SK-N-SH (cell line): Measurements from ENCODE around the gene PRDX5. TPM values are rescaled to one million over a fixed set of nuclear protein-coding genes. Genes with fewer than 3 reads are reported as not detected.

Experiments
- CTCF ChIA-PET: fragments of 300-600, 350-600 bp; formaldehyde crosslinking; extraction: SDS; loops from one replicate; lab custom pipeline; 2021; lab: Yijun Ruan, JAX
- POLR2A ChIA-PET: fragments of 350-600 bp; sonication (Branson Sonifier 250); formaldehyde crosslinking; extraction: SDS; loops from one replicate; lab custom pipeline; 2020; ENCODE audit warnings: antibody characterized with exemption, inconsistent platforms; lab: Yijun Ruan, JAX
- DNase-seq: peaks from one replicate; pipeline ENCODE4 v3.0.0; 2012
- H2AFZ ChIP-seq: fragments of 200-600 bp; sonication (generic); 2 replicates; pipeline ENCODE4 v1.8.1; 2016; ENCODE audit warnings: antibody characterized with exemption, mild to moderate bottlenecking, low read depth
- H3F3A ChIP-seq: fragments of 200-600 bp; sonication (generic); replicated peaks from 2 replicates; pipeline ENCODE3; 2016; ENCODE audit warnings: antibody characterized with exemption, mild to moderate bottlenecking; ENCODE audit not compliant: insufficient read depth
- H3K27ac ChIP-seq, 2 experiments: fragments of 200-500 bp in 1 of 2; fragments of 200-600 bp in 1 of 2; sonication (Bioruptor generic) in 1 of 2; sonication (generic), shearing (Covaris generic) in 1 of 2; 2 replicates each; pipeline versions ENCODE4 v1.5.1 to v1.6.1; 2014 to 2016; ENCODE audit warnings: low read depth in 2 of 2, inconsistent platforms in 1 of 2, low read length in 1 of 2, mild to moderate bottlenecking in 1 of 2, mixed read lengths in 1 of 2
- H3K27me3 ChIP-seq: fragments of 200-600 bp; sonication (generic), shearing (Covaris generic); 2 replicates; pipeline ENCODE4 v1.6.1; 2016; ENCODE audit warnings: mixed run types; ENCODE audit not compliant: insufficient read depth
- H3K36me3 ChIP-seq, 2 experiments: fragments of 200-500 bp in 1 of 2; fragments of 200-600 bp in 1 of 2; sonication (Bioruptor generic) in 1 of 2; sonication (generic) in 1 of 2; replicated peaks in 1 of 2; 2 replicates each; pipeline versions ENCODE3 to v1.5.1; 2014 to 2016; ENCODE audit warnings: low read length in 1 of 2, mild to moderate bottlenecking in 1 of 2; ENCODE audit not compliant: insufficient read depth in 2 of 2, control insufficient read depth in 1 of 2
- H3K4me1 ChIP-seq, 2 experiments: fragments of 200-500 bp in 1 of 2; fragments of 200-600 bp in 1 of 2; sonication (Bioruptor generic) in 1 of 2; sonication (generic), shearing (Covaris generic) in 1 of 2; 2 replicates each; pipeline versions ENCODE4 v1.5.1 to v1.6.1; 2014 to 2016; ENCODE audit warnings: low read depth in 1 of 2, low read length in 1 of 2, mixed run types in 1 of 2; ENCODE audit not compliant: insufficient read depth in 2 of 2, control insufficient read depth in 1 of 2
- H3K4me2 ChIP-seq: fragments of 200-600 bp; sonication (generic), shearing (Covaris generic); 2 replicates; pipeline ENCODE4 v1.6.1; 2017; ENCODE audit warnings: mixed run types
- H3K4me3 ChIP-seq, 2 experiments: fragments of 200-500 bp in 1 of 2; fragments of 200-600 bp in 1 of 2; sonication (Bioruptor generic) in 1 of 2; sonication (generic), shearing (Covaris generic) in 1 of 2; 2 replicates each; pipeline versions ENCODE4 v1.5.1 to v1.8.1; 2014 to 2016; ENCODE audit warnings: low read depth in 2 of 2, inconsistent platforms in 1 of 2, low read length in 1 of 2, mild to moderate bottlenecking in 1 of 2, mixed read lengths in 1 of 2, moderate library complexity in 1 of 2
- H3K79me2 ChIP-seq: fragments of 200-600 bp; sonication (generic); 2 replicates; pipeline ENCODE4 v1.8.1; 2017; ENCODE audit warnings: mild to moderate bottlenecking; ENCODE audit not compliant: insufficient read depth
- H3K9ac ChIP-seq: fragments of 200-600 bp; sonication (generic); 2 replicates; pipeline ENCODE4 v1.6.1; 2017; ENCODE audit warnings: mixed run types
- H3K9me2 ChIP-seq: fragments of 200-600 bp; sonication (generic); 2 replicates; pipeline ENCODE4 v1.6.1; 2017; ENCODE audit warnings: mixed run types
- H3K9me3 ChIP-seq: fragments of 200-600 bp; sonication (generic); 2 replicates; pipeline ENCODE4 v1.6.1; 2017; ENCODE audit warnings: mixed run types, mild to moderate bottlenecking, moderate library complexity
- H4K20me1 ChIP-seq: fragments of 200-600 bp; sonication (generic); 2 replicates; pipeline ENCODE4 v1.6.1; 2017; ENCODE audit warnings: mild to moderate bottlenecking, mixed run types; ENCODE audit not compliant: insufficient read depth
- EP300 ChIP-seq, 2 experiments: IDR thresholded peaks; 2 replicates each; pipeline versions ENCODE4 v1.4.0 to v1.6.1; 2012; ENCODE audit warnings: borderline replicate concordance in 1 of 2, low read depth in 1 of 2, low read length in 1 of 2
- FOSL2 ChIP-seq: IDR thresholded peaks from 2 replicates; pipeline ENCODE4 v1.4.0; 2012; ENCODE audit warnings: low read depth, mild to moderate bottlenecking, moderate library complexity, borderline replicate concordance
- GABPA ChIP-seq: IDR thresholded peaks from 2 replicates; pipeline ENCODE4 v1.4.0; 2012; ENCODE audit warnings: low read depth, mild to moderate bottlenecking
- JUND ChIP-seq: IDR thresholded peaks from 2 replicates; pipeline ENCODE4 v1.4.0; 2012
- RAD21 ChIP-seq: IDR thresholded peaks from 2 replicates; pipeline ENCODE4 v1.6.1; 2012; ENCODE audit warnings: mild to moderate bottlenecking, low read length
- RCOR1 ChIP-seq: fragments of 150-350 bp; IDR thresholded peaks from 2 replicates; pipeline ENCODE4 v1.6.1; 2017; ENCODE audit warnings: antibody characterized with exemption, low read length
- RFX5 ChIP-seq: IDR thresholded peaks from 2 replicates; pipeline ENCODE4 v1.6.1; 2012; ENCODE audit warnings: mild to moderate bottlenecking, improper control_type of control experiment, low read length
- TEAD4 ChIP-seq: IDR thresholded peaks from 2 replicates; pipeline ENCODE4 v1.4.0; 2012; ENCODE audit warnings: mild to moderate bottlenecking, borderline replicate concordance; ENCODE audit not compliant: insufficient read depth
- WGBS: methylation state at CpG from one replicate; pipeline ENCODE4 v1.1.6; 2017; ENCODE audit warnings: low lambda C conversion rate; 5-methylcytosine and 5-hydroxymethylcytosine counted together
- polyA plus RNA-seq, 3 experiments: library from polyadenylated mRNA; depleted of rRNA; stranded (reverse); fragments of >200 nt; gene quantifications; 2 replicates each; pipeline ENCODE4 v1.2.3, GENCODE V29; 2012
- TF ChIP-seq, protein P1 (sequence below): fragments of 200-600 bp; sonication (generic); IDR thresholded peaks from 2 replicates; pipeline ENCODE4 v1.6.1; 2017; ENCODE audit warnings: antibody characterized with exemption, mild to moderate bottlenecking, moderate library complexity
- TF ChIP-seq, protein P2 (sequence below): IDR thresholded peaks from 2 replicates; pipeline ENCODE4 v1.6.1; 2012; ENCODE audit warnings: mild to moderate bottlenecking, low read depth, low read length, moderate library complexity
- TF ChIP-seq, protein P3 (sequence below): IDR thresholded peaks from 2 replicates; pipeline ENCODE4 v1.4.0; 2012; ENCODE audit warnings: low read depth, borderline replicate concordance

PRDX5 gene
- polyA plus RNA-seq, 1 of the 3 experiments (the other 2 are of a cell fraction), result 1,000 TPM

DNA sequence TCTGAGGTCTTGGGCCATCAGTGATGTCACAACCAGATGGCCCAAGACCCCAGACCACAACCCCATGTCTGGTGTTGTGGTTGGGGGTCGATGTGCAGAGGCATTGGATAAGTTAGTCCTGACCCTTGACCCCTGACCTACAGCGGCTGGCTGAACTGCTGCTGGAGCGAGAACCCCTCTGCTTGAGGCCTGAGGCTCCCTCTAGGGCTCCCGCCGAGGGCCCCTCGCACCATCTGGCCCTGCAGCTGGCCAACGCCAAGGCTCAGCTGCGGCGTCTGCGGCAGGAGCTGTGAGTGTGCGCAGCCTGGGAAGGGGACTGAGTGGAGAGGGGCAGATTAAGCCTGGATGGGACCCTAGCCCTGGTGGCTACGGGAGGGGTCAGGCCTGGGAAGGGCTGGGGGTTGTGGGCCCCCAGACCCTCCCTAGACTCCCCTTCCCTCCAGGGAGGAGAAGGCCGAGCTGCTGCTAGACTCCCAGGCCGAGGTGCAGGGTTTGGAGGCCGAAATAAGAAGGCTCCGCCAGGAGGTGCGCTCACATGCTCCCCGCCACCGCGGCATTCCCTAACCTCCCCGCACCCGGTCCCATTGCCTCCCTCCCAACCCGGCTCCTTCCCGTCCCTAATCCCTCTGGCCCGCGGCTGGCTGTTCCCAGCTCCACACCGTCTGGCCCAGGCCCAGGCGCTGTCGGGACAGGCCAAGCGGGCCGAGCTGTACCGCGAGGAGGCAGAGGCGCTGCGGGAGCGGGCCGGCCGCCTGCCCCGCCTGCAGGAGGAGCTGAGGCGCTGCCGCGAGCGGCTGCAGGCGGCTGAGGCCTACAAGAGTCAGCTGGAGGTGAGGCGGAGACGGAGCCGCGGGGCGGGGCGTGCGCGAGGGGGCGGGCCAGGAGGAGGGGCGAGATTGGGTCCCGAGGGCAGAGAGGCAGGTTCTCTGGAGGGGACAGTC lies 24.2 kb downstream of the PRDX5 start:
- 86% methylated on average over 45 of the region's 55 CpGs for WGBS
- no peak overlapping the region for H3K27ac ChIP-seq

More for the DNA sequence above, 24.2 kb downstream of the PRDX5 start:
- Histone ChIP-seq H2AFZ (no peak overlapping the region), H3K9me2 (no peaks in the 10 kb centered on the region), H3K79me2 (no peaks in the 10 kb centered on the region), H3F3A (peaks cover 5% of the 10 kb centered on the region), H3K9me3 (no peaks in the 10 kb centered on the region), H3K36me3 (no peaks in the 10 kb centered on the region), H3K27me3 (no peaks in the 10 kb centered on the region), H3K9ac (no peak overlapping the region), H3K4me3 (no peak overlapping the region), H3K4me2 (no peak overlapping the region), H3K4me1 (no peaks in the 10 kb centered on the region)
- CTCF ChIA-PET, result interaction anchor here (0.8 to 5.7 kb wide), 4 partner anchors 11 to 107 kb away, joined by 3 to 42 read pairs (median 6); partner anchors contain the start of gene ESRRA
- DNase-seq, result peak; percentile 56
- TF ChIP-seq, protein P1, sequence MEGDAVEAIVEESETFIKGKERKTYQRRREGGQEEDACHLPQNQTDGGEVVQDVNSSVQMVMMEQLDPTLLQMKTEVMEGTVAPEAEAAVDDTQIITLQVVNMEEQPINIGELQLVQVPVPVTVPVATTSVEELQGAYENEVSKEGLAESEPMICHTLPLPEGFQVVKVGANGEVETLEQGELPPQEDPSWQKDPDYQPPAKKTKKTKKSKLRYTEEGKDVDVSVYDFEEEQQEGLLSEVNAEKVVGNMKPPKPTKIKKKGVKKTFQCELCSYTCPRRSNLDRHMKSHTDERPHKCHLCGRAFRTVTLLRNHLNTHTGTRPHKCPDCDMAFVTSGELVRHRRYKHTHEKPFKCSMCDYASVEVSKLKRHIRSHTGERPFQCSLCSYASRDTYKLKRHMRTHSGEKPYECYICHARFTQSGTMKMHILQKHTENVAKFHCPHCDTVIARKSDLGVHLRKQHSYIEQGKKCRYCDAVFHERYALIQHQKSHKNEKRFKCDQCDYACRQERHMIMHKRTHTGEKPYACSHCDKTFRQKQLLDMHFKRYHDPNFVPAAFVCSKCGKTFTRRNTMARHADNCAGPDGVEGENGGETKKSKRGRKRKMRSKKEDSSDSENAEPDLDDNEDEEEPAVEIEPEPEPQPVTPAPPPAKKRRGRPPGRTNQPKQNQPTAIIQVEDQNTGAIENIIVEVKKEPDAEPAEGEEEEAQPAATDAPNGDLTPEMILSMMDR, result no peak
- TF ChIP-seq RFX5 (no peak), EP300 (IDR thresholded peaks at IDR 0.05; ENCODE audit: borderline replicate concordance in 1 of 2, low read depth in 1 of 2, low read length in 1 of 2) (no peak), RCOR1 (no peak), JUND (no peak), GABPA (no peak), FOSL2 (no peak), RAD21 (no peak), TEAD4 (no peak)
- TF ChIP-seq, protein P2, sequence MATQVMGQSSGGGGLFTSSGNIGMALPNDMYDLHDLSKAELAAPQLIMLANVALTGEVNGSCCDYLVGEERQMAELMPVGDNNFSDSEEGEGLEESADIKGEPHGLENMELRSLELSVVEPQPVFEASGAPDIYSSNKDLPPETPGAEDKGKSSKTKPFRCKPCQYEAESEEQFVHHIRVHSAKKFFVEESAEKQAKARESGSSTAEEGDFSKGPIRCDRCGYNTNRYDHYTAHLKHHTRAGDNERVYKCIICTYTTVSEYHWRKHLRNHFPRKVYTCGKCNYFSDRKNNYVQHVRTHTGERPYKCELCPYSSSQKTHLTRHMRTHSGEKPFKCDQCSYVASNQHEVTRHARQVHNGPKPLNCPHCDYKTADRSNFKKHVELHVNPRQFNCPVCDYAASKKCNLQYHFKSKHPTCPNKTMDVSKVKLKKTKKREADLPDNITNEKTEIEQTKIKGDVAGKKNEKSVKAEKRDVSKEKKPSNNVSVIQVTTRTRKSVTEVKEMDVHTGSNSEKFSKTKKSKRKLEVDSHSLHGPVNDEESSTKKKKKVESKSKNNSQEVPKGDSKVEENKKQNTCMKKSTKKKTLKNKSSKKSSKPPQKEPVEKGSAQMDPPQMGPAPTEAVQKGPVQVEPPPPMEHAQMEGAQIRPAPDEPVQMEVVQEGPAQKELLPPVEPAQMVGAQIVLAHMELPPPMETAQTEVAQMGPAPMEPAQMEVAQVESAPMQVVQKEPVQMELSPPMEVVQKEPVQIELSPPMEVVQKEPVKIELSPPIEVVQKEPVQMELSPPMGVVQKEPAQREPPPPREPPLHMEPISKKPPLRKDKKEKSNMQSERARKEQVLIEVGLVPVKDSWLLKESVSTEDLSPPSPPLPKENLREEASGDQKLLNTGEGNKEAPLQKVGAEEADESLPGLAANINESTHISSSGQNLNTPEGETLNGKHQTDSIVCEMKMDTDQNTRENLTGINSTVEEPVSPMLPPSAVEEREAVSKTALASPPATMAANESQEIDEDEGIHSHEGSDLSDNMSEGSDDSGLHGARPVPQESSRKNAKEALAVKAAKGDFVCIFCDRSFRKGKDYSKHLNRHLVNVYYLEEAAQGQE, result no peak
- TF ChIP-seq, protein P3, sequence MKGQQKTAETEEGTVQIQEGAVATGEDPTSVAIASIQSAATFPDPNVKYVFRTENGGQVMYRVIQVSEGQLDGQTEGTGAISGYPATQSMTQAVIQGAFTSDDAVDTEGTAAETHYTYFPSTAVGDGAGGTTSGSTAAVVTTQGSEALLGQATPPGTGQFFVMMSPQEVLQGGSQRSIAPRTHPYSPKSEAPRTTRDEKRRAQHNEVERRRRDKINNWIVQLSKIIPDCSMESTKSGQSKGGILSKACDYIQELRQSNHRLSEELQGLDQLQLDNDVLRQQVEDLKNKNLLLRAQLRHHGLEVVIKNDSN, result no peak
- TF ChIP-seq, all 33 proteins: peak for 0
- no peaks in the 10 kb centered on the region for H4K20me1 ChIP-seq
- POLR2A ChIA-PET, result interaction anchor here (0.6 kb wide), 1 partner anchor 23 kb away, joined by 3 read pairs; no protein-coding TSS in a partner anchor
